Mesendoderm (in vitro differentiated cells): ENCODE results near the gene GABRD.

Source experiments
- DNase-seq: peaks from one replicate; pipeline ENCODE4 v3.0.0; 2013
- H2AK5ac ChIP-seq: 2 replicates; pipeline ENCODE4 v1.6.1; 2013; ENCODE audit warnings: low read length, inconsistent platforms
- H2BK120ac ChIP-seq: 2 replicates; pipeline ENCODE4 v1.6.1; 2013; ENCODE audit warnings: low read depth, mild to moderate bottlenecking, low read length, moderate library complexity, mixed read lengths
- H2BK15ac ChIP-seq: replicated peaks from 2 replicates; pipeline ENCODE4 v1.6.1; 2013; ENCODE audit warnings: low read depth, mild to moderate bottlenecking, moderate library complexity
- H2BK5ac ChIP-seq: 2 replicates; pipeline ENCODE4 v1.6.1; 2013; ENCODE audit warnings: low read length, inconsistent platforms
- H3K18ac ChIP-seq: 2 replicates; pipeline ENCODE4 v1.6.1; 2013; ENCODE audit warnings: mild to moderate bottlenecking, low read length, mixed read lengths
- H3K23ac ChIP-seq: one replicate; pipeline ENCODE4 v1.6.1; 2013; ENCODE audit warnings: low read length
- H3K27ac ChIP-seq: 2 replicates; pipeline ENCODE4 v1.5.1; 2013; ENCODE audit warnings: low read depth, mild to moderate bottlenecking, inconsistent platforms, low read length, moderate library complexity
- H3K27me3 ChIP-seq: 2 replicates; pipeline ENCODE4 v1.6.1; 2013; ENCODE audit warnings: low read length, control low read depth, mild to moderate bottlenecking, inconsistent platforms; ENCODE audit not compliant: insufficient read depth, poor library complexity
- H3K36me3 ChIP-seq: 2 replicates; pipeline ENCODE4 v1.6.1; 2013; ENCODE audit warnings: low read length, inconsistent platforms; ENCODE audit not compliant: control insufficient read depth, insufficient read depth
- H3K4ac ChIP-seq: one replicate; pipeline ENCODE4 v1.6.1; 2013; ENCODE audit warnings: low read depth, mild to moderate bottlenecking, low read length, moderate library complexity
- H3K4me1 ChIP-seq: 2 replicates; pipeline ENCODE4 v1.6.1; 2013; ENCODE audit warnings: low read depth, low read length, inconsistent platforms; ENCODE audit not compliant: control insufficient read depth
- H3K4me2 ChIP-seq: 2 replicates; pipeline ENCODE4 v1.6.1; 2013; ENCODE audit warnings: low read length
- H3K4me3 ChIP-seq: 2 replicates; pipeline ENCODE4 v1.5.1; 2013; ENCODE audit warnings: mild to moderate bottlenecking, low read length
- H3K56ac ChIP-seq: one replicate; pipeline ENCODE4 v1.6.1; 2013; ENCODE audit warnings: low read length
- H3K79me1 ChIP-seq: 2 replicates; pipeline ENCODE4 v1.6.1; 2013; ENCODE audit warnings: low read length, inconsistent platforms
- H3K79me2 ChIP-seq: 2 replicates; pipeline ENCODE4 v1.6.1; 2013; ENCODE audit warnings: mild to moderate bottlenecking, low read length; ENCODE audit not compliant: control insufficient read depth, insufficient read depth
- H3K9ac ChIP-seq: 2 replicates; pipeline ENCODE4 v1.6.1; 2013; ENCODE audit warnings: low read length, inconsistent platforms
- H4K5ac ChIP-seq: one replicate; pipeline ENCODE4 v1.6.1; 2013; ENCODE audit warnings: low read length
- H4K8ac ChIP-seq: one replicate; pipeline ENCODE4 v1.6.1; 2013; ENCODE audit warnings: low read depth, mild to moderate bottlenecking, control low read depth, low read length, moderate library complexity
- WGBS: extraction: QIAGEN DNeasy Blood & Tissue Kit; methylation state at CpG from one replicate; pipeline ENCODE4 v1.1.7; 2013; ENCODE audit warnings: low lambda C conversion rate, missing lambda C conversion rate; ENCODE audit not compliant: insufficient coverage; ENCODE audit errors: extremely low coverage; 5-methylcytosine and 5-hydroxymethylcytosine counted together

The GABRD gene

GRCh38 chr1:2079396-2080085 is 60.4 kb downstream of the GABRD start:
- Histone ChIP-seq H3K4me3 (no peak overlapping the region), H3K4me2 (no peak overlapping the region), H3K27me3 (no peaks in the 10 kb centered on the region), H3K36me3 (no peaks in the 10 kb centered on the region), H4K8ac (no peak overlapping the region), H2BK120ac (no peak overlapping the region), H3K18ac (no peak overlapping the region), H3K4me1 (no peaks in the 10 kb centered on the region), H2AK5ac (no peak overlapping the region), H3K9ac (no peak overlapping the region), H4K5ac (no peak overlapping the region), H3K4ac (no peak overlapping the region), H3K23ac (no peak overlapping the region), H3K79me1 (peaks cover 5% of the 10 kb centered on the region), H3K79me2 (no peaks in the 10 kb centered on the region), H3K27ac (no peak overlapping the region), H2BK5ac (no peak overlapping the region), H2BK15ac (no peak overlapping the region), H3K56ac (no peak overlapping the region)
- no peak for DNase-seq
- WGBS: no CpG with 5 or more reads among the region's 28 CpGs

- H4K5ac ChIP-seq: no peak overlapping the region
- H3K36me3 ChIP-seq: no peaks in the 10 kb centered on the region
- no peak overlapping the region for H3K4me2 ChIP-seq
- H3K56ac ChIP-seq: no peak overlapping the region
- no peak overlapping the region for H3K4ac ChIP-seq
- H3K27me3 ChIP-seq: no peaks in the 10 kb centered on the region
- no peak overlapping the region for H2BK15ac ChIP-seq
- DNase-seq: no peak
- H3K79me1 ChIP-seq: peaks cover 5% of the 10 kb centered on the region
- no peak overlapping the region for H3K18ac ChIP-seq
- no peak overlapping the region for H2BK5ac ChIP-seq
- no peaks in the 10 kb centered on the region for H3K4me1 ChIP-seq
- no peak overlapping the region for H2AK5ac ChIP-seq
- no peak overlapping the region for H2BK120ac ChIP-seq
- no CpG with 5 or more reads among the region's 16 CpGs for WGBS
- no peak overlapping the region for H3K9ac ChIP-seq
- H3K27ac ChIP-seq: no peak overlapping the region
- no peak overlapping the region for H3K4me3 ChIP-seq
- H3K23ac ChIP-seq: no peak overlapping the region
- H4K8ac ChIP-seq: no peak overlapping the region
- no peaks in the 10 kb centered on the region for H3K79me2 ChIP-seq
Observed at GRCh38 chr1:2080140-2080539, 61.0 kb downstream of the GABRD start.
